ENCODE results near the gene PTPRR.

Gene PTPRR

DNA sequence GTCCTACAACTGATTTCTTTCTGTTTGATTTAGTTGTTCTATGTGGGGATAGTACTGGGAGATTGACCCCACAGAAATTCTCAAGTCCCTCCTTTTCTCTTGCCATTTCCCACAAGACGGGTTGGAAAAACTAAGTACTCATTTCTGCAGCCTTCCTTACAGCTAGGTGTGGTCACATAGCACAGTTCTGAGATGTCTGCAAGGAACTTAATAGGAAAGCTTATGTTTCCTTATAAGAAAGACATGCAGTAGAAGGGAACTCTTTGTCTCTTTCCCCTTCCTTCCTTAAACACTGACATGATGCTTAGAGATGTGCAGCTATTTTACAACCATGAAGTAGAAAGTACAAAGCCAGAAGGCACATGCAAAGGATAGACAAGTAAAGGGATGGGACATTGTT is 113.7 kb downstream of the PTPRR start:
- Histone ChIP-seq H3K27me3 (ENCODE audit: insufficient read depth, low read length, poor library complexity, severe bottlenecking) (no peaks in the 10 kb centered on the region), H3K9me3 (ENCODE audit: insufficient read depth, low read depth, low read length) (no peaks in the 10 kb centered on the region), H3K4me1 (ENCODE audit: insufficient read depth, low read length, poor library complexity, severe bottlenecking) (peaks cover 4% of the 10 kb centered on the region), H3K4me2 (ENCODE audit: low read depth, low read length, poor library complexity, severe bottlenecking) (no peak overlapping the region), H3K36me3 (ENCODE audit: insufficient read depth, low read length) (no peaks in the 10 kb centered on the region), H3K4me3 (ENCODE audit: low read length, poor library complexity, severe bottlenecking) (no peak overlapping the region), H3F3A (ENCODE audit: low read depth) (no peaks in the 10 kb centered on the region), H3K9ac (ENCODE audit: low read depth, low read length, poor library complexity, severe bottlenecking) (no peak overlapping the region), H3K9me2 (replicated peaks; ENCODE audit: low read depth, low read length) (no peaks in the 10 kb centered on the region), H3K79me2 (ENCODE audit: insufficient read depth, low read length) (no peaks in the 10 kb centered on the region), H2AFZ (ENCODE audit: low read length) (no peak overlapping the region), H4K20me1 (ENCODE audit: insufficient read depth, low read length, poor library complexity, severe bottlenecking) (no peaks in the 10 kb centered on the region)
- no peak for TF ChIP-seq EZH2phosphoT487 (IDR thresholded peaks at IDR 0.05; ENCODE audit: borderline replicate concordance)
- TF ChIP-seq, protein P1, sequence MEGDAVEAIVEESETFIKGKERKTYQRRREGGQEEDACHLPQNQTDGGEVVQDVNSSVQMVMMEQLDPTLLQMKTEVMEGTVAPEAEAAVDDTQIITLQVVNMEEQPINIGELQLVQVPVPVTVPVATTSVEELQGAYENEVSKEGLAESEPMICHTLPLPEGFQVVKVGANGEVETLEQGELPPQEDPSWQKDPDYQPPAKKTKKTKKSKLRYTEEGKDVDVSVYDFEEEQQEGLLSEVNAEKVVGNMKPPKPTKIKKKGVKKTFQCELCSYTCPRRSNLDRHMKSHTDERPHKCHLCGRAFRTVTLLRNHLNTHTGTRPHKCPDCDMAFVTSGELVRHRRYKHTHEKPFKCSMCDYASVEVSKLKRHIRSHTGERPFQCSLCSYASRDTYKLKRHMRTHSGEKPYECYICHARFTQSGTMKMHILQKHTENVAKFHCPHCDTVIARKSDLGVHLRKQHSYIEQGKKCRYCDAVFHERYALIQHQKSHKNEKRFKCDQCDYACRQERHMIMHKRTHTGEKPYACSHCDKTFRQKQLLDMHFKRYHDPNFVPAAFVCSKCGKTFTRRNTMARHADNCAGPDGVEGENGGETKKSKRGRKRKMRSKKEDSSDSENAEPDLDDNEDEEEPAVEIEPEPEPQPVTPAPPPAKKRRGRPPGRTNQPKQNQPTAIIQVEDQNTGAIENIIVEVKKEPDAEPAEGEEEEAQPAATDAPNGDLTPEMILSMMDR (conservative IDR thresholded peaks at IDR 0.05; ENCODE audit: low read length), result no peak

DNA sequence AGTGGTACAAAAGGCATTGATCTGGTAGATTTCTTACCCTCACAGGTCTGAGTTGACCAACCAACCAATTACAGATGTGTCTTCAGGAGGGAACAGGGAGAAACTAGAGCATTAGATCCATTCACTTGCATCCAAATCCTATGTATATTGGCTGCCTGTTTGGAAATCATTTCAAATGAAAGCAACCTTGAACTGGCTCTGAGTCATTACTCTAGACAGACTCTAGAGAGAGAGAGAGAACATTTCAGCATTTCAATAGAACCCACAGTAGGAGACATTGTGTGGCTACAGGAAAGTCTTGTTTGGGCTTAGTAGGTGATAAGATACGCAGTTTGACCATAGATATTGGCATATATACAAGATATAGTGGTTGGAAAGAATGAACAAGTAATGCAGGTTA is 114.5 kb downstream of the PTPRR start:
- peaks cover 4% of the 10 kb centered on the region for H3K4me1 ChIP-seq (ENCODE audit: insufficient read depth, low read length, poor library complexity, severe bottlenecking)
- no peak overlapping the region for H3K9ac ChIP-seq (ENCODE audit: low read depth, low read length, poor library complexity, severe bottlenecking)
- no peak overlapping the region for H3K4me2 ChIP-seq (ENCODE audit: low read depth, low read length, poor library complexity, severe bottlenecking)
- no peak overlapping the region for H2AFZ ChIP-seq (ENCODE audit: low read length)
- H3K79me2 ChIP-seq (ENCODE audit: insufficient read depth, low read length), result no peaks in the 10 kb centered on the region
- H3K36me3 ChIP-seq (ENCODE audit: insufficient read depth, low read length), result no peaks in the 10 kb centered on the region
- H3K27me3 ChIP-seq (ENCODE audit: insufficient read depth, low read length, poor library complexity, severe bottlenecking), result no peaks in the 10 kb centered on the region
- H3K9me2 ChIP-seq (replicated peaks; ENCODE audit: low read depth, low read length), result no peaks in the 10 kb centered on the region
- no peaks in the 10 kb centered on the region for H3F3A ChIP-seq (ENCODE audit: low read depth)
- TF ChIP-seq EZH2phosphoT487 (IDR thresholded peaks at IDR 0.05; ENCODE audit: borderline replicate concordance), result no peak
- TF ChIP-seq, protein P1 (conservative IDR thresholded peaks at IDR 0.05; ENCODE audit: low read length), result no peak
- no peaks in the 10 kb centered on the region for H3K9me3 ChIP-seq (ENCODE audit: insufficient read depth, low read depth, low read length)
- no peak overlapping the region for H3K4me3 ChIP-seq (ENCODE audit: low read length, poor library complexity, severe bottlenecking)
- H4K20me1 ChIP-seq (ENCODE audit: insufficient read depth, low read length, poor library complexity, severe bottlenecking), result no peaks in the 10 kb centered on the region

DNA sequence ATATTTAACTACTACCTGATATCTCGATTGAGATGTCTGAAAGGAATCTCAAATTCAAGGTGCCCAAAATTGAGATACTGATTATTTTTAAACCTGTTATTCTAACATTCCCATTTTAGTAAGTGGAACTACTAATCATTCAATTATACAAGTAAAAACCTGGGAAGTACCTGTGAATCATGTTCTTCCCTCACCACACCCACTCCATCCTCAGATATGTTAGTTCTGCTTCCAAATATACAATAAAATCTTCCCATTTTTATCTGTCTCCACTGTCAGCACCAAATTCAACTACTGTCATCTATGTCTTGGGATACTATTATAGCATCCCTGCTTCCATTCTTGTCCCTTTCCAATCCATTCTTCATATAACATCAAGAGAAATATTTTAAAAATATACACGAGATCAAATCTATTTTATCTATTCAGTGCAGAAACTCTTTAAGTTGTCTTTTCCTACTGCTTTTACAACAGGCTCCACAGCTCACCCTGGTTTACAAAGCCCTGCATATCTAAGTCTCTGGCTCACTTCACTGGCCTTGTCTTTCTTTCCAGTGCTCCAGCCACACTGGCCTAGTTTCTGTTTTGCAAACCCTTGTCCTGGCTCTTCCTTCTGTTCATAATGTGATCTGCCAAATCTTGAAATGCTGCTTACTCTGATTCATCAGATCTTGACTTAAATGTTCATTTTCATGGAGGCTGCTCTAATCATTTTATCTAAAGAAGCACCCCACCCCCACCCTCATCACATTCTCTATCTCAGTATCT is 122.3 kb downstream of the PTPRR start:
- Histone ChIP-seq H2AFZ (ENCODE audit: low read length) (no peak overlapping the region), H4K20me1 (ENCODE audit: insufficient read depth, low read length, poor library complexity, severe bottlenecking) (no peaks in the 10 kb centered on the region)
- TF ChIP-seq EZH2phosphoT487 (IDR thresholded peaks at IDR 0.05; ENCODE audit: borderline replicate concordance), result no peak
- TF ChIP-seq, protein P1 (conservative IDR thresholded peaks at IDR 0.05; ENCODE audit: low read length), result no peak

More for the DNA sequence above, 122.3 kb downstream of the PTPRR start:
- no peaks in the 10 kb centered on the region for H3K27me3 ChIP-seq (ENCODE audit: insufficient read depth, low read length, poor library complexity, severe bottlenecking)
- no peaks in the 10 kb centered on the region for H3K9me2 ChIP-seq (replicated peaks; ENCODE audit: low read depth, low read length)
- no peaks in the 10 kb centered on the region for H3K36me3 ChIP-seq (ENCODE audit: insufficient read depth, low read length)
- H3K9me3 ChIP-seq (ENCODE audit: insufficient read depth, low read depth, low read length), result no peaks in the 10 kb centered on the region
- no peak overlapping the region for H3K9ac ChIP-seq (ENCODE audit: low read depth, low read length, poor library complexity, severe bottlenecking)
- H3K79me2 ChIP-seq (ENCODE audit: insufficient read depth, low read length), result no peaks in the 10 kb centered on the region
- H3K4me2 ChIP-seq (ENCODE audit: low read depth, low read length, poor library complexity, severe bottlenecking), result no peak overlapping the region
- H3F3A ChIP-seq (ENCODE audit: low read depth), result no peaks in the 10 kb centered on the region
- peaks cover 20% of the 10 kb centered on the region for H3K4me1 ChIP-seq (ENCODE audit: insufficient read depth, low read length, poor library complexity, severe bottlenecking)
- no peak overlapping the region for H3K4me3 ChIP-seq (ENCODE audit: low read length, poor library complexity, severe bottlenecking)

Data from Loucy (cell line).